ENCODE measurements around the gene RIT1.
"Not testable (repeated sequence)": the region's sequence is repeated elsewhere in the genome, so short reads cannot be mapped to it uniquely, and the experiment has no call there.

The RIT1 gene

DNA sequence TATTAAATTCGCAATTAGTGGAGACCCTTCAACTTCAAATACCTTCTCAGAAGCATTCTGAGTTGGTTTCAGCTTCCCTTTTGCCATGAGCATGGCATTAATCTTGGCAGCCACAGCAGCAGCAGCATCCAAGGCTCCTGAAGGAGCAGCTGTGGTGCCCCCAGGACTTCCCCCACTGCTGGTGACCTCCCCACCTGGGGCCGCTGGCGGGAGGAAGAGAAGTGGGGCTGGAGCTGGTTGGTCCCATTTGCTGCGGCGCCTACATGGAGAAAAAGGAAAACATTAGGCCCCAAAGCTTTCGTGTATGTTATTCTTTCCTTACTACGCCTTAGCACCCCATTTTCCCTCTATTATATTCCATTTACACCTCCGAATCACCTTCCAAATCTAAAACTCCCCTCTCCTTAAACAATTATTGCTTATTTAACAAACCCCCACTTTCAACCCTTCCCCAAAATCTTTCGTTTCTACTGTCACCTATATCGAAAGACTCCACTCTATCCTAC is 22.5 kb upstream of the RIT1 start:
- DNase-seq = no peak

DNA sequence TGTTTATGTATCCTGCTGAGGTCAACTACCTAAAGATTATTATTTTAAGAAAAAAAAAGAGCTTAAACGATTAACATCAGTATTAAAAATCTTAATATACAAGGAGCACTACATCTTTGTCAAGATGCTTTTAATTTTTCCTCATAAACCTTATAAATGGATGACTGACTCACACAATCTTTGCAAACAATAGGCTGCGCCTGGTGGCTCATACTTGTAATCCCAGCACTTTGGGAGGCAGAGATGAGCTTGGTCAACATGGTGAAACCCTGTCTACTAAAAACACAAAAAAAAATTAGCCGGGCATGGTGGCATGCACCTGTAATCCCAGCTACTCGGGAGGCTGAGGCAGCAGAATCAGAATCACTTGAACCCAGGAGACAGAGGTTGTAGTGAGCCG is 21.3 kb upstream of the RIT1 start:
- DNase-seq = no peak

DNA sequence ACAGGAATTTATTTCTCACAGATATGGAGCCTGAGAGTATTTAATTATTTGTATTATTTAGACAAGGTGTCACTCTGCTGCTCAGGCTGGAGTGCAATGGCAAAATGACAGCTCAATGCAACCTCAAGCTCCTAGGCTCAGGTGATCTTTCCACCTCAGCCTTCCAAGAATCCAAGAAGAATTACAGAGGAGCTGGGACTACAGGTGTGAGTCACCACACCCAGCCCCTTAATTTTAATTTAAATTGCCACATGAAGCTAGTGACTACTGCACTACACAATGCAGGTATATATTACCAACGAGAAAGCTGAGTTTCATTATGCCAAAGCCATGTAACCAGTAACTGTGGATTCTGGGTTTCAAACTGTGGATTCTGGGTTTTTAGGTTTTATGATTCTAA is 20.9 kb upstream of the RIT1 start:
- no peak for DNase-seq

DNA sequence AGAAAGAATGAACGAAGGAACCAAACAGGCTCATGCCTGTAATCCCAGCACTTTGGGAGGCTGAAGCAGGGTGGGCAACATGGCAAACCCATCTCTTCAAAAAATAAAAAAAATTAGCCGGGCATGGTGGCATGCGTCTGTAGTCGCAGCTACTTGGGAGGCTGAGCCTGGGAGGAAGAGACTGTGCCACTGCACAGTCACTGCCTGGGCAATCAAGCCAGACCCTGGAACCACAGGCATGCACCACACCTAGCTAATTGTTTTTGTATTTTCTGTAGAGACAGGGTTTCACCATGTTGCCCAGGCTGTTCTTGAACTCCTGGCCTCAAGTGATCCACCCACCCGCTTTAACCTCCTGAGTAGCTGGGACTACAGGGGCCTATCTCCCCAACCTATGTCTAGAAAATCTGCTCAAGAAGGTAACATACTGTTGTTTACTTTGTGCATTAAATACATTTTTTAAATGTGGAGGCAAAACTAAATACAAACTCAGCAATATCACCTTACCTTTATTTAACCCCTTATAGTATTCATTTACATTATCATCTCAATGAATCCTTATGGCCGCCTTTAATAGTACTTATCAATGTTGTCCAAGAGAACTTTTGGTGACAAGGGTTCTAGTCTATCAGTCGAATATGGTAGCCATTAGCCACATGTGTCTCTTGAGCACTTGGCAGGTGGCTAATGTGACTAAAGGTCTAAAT is 20.3 kb upstream of the RIT1 start:
- no peak for DNase-seq

DNA sequence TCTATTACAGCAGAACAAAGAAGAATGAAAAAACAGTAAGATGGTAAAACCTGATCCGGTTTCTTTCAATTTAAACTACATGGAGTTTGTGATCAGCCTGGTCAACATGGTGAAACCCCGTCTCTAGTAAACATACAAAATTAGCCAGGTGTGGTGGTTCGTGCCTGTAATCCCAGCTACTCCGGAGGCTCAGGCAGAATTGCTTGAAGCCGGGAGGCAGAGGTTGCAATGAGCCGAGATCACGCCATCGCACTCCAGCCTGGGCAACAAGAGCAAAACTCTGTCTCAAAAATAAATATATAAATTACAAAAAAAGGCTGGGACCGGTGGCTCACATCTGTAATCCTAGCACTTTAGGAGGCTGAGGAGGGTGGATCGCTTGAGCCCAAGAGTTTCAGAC is 19.6 kb upstream of the RIT1 start:
- DNase-seq = not testable (repeated sequence)

DNA sequence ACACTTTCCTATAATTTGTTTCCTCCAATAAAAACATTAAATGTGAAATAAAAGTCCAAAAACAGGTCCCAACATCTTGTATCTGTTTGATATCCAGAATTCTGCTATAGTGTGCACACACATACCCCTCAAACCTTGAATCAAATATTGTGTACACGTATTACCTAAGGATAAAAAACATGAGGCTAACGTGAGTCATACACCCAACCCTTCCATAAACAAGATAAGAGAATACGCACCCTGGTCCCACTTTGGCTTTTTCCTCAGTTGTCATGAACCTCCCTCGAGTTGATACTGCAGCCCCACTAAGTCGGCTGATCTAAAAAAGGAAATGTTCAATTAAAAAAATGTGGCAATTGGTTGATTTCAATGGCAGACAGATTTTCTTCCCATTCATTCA is 17.9 kb upstream of the RIT1 start:
- no peak for DNase-seq

DNA sequence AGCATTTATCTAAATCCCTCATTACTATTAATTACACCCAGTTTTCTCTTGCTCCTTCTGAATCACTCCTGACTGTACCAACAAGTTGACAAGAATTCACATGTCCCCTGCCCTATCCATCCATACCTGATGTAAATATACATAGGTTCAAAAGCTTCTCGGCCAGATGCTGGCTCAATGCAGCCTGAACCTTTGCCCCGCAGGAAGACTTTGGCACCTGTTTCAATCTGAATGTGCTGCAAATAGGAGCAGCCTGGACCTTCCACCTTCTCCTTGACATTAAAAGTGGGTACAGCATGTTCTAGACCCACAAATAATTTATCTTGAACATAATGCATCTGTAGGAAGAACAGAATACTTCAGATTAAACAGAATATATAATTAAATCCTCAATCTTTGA is 14.4 kb upstream of the RIT1 start:
- no peak for DNase-seq

DNA sequence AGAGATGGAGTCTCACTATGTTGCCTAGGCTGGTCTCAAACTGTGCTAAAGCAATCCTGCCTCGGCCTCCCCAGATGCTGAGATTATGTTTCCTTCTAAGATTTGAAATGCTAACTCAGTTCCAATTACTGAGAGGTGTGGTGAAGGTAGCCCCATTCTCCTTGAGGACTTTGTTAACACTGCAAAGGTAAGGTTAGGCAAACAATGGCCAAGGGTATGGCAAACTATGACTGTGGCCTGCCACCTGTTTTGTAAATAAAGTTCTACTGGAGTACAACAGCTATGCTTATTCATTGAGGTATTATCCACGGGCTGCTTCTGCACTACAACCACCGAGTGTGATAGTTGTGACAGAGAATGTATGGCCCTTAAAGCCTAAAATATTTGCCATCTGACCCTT is 9.6 kb upstream of the RIT1 start:
- DNase-seq = no peak

DNA sequence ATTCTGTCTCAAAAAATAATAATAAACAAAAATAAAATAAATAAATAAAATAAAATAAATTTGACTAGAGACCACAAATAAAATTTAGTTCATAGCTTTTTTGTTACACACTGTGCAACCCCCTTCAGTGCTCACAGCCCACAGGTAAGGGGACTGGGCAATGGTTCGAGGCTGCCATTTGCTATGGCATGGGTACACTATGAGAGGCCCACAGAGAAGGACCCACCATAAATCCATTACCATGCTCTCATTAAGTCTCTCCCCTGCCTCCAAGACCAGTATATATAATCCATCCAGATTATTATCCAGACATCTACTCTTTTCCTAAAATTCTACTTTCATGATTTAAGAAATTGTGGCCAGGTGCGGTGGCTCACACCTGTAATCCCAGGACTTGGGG is 8.7 kb upstream of the RIT1 start:
- no peak for DNase-seq

DNA sequence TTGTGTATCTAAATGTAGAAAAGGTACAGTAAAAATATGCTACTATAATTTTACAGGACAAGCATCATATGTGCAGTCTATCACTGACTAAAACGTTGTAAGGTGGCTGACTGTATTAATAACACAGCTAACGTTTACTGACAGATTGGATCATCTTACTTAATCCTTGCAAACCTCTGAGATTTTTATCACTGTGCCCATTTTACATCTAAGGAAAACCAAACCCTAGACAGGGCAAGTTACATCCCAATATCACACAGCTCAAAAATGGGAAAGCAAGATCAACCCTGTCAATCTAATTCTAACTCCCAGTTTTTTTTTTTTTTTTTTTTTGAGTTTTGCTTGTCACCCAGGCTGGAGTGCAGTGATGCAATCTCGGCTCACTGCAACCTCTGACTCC is 7.5 kb upstream of the RIT1 start:
- DNase-seq = no peak

DNA sequence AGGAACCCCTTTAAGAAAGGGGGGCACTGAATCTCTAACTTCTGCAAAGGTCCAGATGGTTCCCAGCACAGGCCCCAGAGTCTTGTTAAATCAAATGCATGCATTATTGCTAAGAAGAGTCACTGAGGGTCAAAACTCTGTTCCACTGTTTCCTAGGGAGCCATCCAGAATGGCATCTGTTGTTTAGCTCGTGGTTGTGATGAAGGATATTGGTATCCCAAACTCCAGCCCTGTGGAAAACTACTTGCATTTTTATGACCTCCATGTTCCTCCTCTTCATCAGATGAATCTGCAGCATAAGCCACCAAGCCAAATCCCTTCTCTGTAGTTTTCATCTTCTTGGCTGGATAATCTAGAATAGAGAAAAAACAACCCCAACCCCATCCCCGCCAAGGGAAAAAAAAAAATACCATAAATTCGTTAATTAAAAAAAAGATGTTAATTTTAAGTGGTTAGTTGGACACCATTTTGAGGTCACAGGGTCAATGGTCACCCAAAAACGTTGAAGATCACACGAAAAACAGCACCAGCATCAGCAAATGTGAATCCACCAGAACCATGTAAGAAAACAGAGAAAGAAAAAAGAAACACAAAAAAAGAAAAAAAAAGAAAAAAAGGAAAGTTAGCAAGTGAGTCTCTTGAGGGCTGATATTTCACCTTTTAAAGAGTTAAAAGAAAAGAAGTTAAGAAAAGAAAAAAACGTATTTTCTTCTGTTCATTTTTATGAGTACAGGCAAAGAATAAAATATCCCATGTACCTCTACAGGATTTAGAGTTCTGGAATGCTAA is 3.0 kb upstream of the RIT1 start:
- DNase-seq = peak; percentile 57

DNA sequence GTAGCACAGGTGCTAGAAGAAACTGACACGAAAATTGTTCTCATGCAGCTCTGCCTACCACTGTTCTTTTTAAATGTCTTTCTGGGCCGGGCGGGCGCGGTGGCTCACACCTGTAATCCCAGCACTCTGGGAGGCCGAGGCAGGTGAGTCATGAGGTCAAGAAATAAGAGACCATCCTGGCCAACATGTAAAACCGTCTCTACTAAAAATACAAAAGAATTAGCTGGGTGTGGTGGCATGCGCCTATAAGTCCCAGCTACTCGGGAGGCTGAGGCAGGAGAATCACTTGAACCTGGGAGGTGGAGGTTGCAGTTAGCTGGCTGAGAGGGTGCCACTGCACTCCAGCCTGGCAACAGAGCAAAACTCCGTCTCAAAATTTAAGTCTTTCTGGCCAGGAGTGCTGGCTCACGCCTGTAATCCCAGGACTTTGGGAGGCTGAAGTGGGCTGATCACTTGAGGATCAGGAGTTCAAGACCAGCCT is 947 bp upstream of the RIT1 start:
- no peak for DNase-seq

DNA sequence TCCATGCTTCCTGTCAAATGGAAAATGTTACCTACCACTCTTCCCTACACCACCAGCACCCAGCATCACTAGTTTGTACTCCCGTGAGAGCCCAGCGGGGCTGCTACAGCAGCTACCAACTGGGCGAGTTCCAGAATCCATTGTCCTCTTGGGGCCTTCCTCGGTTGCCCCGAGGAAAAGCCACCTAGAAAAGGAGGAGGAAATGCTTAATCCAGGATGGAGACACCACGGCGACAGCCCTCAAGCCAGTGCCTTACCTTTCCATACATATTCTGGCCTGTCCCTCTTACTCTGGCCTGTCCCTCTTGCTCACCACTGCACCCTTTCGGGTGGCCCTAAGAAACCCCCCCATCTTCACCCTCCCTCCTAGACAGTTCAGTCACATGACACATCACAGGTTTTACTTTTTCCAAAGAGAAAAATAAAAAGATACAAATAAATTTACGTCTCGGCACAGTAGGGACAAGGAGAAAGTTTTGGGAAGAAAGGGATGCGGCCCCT is 478 bp downstream of the RIT1 start:
- peak; percentile 24 for DNase-seq

DNA sequence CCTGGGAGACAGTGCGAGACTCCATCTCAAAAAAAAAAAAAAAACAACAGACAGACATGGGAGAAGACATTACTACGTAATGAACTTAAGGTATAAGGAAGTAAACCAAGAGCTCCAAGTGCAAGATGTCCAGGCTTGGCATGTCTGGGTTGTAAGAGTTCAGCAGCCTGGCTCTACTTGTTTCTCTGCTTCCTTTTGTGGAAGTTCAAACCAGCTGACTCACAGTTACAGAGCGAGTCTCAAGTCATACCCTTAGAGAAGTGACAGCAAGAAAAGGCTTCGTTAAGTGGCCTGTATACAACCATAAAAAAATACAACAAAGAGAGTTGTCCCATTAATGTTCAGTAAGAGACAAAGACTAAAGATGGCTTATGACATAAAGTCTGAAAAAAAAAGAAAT is 1.3 kb downstream of the RIT1 start:
- DNase-seq = peak; percentile 27

DNA sequence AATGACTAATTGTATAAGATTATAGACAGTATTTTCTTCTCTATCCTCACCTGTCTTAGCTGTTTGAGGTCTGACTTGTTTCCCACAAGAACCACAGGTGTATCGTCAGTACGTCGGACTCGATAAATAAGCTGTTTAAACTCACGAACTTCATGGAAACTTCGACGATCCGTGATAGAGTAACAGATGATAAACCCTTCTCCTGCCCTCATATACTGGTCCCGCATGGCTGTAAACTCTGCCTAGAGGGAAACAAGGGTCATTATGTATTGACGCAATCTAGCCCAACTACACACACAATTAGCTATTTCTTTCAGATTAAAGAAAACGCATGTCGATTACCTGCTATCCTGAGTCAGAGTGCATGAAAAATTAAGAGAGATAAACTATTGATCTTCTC is 6.9 kb downstream of the RIT1 start:
- DNase-seq = no peak

DNA sequence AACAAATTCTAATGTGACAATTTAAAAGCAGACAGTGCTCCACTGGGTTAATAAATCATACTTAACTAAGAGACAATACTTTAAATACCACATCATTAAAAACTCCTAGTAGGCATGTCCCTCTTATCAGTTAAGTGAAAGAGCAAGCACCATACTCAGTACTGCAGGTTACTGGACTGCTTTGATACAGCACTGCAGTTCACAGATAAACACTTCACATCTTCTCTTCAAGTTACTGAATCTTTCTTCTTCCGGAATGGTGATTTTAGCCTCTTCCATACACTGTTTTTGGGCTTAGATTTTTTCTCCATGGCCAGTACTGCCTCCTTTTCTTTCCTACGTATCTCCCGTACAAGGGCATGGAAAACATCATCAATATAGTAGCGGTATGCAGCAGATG is 11.0 kb downstream of the RIT1 start:
- DNase-seq = no peak

DNA sequence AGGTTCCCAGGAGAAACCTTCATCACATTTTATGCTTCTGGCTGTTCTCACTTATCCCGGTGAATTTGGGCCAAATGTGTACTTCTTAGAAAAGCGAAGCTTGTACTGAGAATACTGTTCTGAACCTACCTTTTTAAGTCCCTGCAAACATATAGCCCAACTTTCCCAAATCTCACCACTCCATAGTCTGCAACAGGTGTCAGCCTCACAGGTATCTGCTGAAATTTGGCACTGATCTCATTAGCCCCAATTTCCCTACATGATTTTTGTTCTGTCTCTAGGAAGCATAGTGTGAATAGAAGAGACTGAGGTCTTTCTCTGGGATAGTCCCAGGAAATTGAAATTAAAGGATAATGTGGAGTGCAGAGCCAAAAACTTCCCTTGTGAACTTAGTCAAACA is 11.5 kb downstream of the RIT1 start:
- DNase-seq = no peak

DNA sequence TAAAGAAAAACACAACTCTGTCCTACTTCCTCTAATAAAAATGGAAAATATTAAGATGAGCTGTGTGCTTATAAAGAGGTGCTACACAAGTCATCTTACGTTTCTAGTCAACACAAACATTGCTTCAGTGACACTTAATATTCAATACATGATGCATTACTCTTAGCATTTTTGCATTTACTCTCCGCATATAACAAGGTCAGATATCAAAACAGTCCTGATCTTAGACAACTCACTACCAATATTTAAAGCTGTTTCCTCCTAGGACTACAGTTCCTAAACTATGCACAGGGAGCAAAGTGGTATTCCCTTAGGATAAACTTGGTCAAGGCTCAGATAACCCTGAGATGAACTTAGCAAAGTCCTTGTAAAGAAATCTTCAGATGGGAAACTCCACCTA is 12.3 kb downstream of the RIT1 start:
- DNase-seq = no peak

DNA sequence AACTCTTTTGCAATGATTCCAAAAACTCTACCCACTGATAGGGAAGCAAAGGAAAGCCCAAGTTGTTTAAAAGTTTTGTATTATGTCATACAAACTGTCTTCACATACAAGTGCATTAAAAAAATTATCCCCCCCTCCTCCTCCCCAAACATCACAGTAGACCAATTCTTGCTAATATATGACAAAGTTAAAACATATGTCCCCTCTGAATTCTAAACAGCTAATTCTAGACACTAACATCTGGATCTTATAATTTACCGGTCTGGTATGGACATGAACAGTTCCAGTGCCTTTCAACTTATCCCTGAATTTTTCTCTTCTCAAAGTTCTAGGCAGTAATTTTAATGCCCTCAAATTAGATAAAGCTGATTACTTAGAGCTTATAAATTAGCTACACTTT is 13.4 kb downstream of the RIT1 start:
- peak; percentile 30 for DNase-seq

DNA sequence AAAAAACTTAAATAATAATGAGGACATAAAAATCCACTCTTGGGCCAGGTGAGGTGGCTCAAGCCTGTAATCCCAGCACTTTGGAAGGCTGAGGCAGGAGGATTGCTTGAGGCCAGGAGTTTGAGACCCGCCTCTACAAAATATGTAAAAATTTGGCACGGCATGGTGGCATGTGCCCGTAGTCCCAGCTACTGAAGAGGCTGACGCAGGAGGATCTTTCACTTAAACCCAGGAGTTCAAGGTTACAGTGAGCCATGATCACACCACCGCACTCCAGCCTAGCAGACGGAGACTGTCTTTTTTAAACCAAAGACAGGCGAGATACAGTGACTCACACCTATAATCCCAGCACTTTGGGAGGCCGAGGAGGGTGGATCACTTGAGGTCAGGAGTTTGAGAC is 14.7 kb downstream of the RIT1 start:
- not testable (repeated sequence) for DNase-seq

DNA sequence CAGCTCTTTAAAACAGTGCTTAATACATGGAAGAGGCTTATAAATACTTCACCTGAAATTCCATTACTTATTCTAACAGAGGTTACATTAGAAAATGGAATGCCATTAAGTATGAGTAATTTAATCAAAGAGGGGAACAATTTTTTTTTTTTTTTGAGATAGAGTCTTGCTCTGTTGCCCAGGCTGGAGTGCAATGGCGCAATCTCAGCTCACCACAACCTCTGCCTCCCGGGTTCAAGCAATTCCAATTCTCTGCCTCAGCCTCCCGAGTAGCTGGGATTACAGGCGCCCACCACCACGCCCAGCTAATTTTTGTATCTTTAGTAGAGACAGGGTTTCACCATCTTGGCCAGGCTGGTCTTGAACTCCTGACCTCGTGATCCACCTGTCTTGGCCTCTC is 15.5 kb downstream of the RIT1 start:
- not testable (repeated sequence) for DNase-seq

DNA sequence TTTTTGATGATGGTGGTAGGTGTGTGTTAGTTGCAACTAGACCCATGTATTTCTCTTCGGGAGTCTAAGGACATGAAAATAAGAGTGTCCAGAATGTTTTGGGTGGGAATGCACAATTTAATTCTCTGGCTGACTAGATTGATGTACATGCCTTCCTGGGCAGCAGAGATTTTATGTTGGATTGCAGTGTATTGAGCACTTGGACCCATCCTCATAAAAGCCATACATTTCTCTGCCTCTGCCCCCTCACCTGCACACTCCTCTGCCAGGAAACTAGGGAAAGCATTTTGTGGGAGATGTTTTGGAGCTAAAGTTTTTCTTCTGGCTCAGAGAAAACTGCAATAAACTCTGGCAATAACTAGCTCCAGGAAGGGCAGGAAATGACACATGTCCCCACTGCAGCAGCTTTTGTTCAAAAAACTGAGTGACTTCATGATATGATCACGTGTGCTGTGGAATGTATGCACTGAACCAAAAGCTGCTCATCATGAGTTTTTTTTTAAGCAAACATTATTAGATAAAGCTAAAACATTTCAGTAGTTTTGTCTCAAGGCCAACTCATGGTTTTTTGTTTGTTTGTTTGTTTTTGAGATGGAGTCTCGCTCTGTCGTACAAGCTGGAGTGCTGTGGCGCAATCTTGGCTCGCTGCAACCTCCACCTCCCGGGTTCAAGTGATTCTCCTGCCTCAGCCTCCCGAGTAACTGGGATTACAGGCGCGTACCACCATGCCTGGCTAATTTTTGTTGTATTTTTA is 17.6 kb downstream of the RIT1 start:
- peak; percentile 92 for DNase-seq

DNA sequence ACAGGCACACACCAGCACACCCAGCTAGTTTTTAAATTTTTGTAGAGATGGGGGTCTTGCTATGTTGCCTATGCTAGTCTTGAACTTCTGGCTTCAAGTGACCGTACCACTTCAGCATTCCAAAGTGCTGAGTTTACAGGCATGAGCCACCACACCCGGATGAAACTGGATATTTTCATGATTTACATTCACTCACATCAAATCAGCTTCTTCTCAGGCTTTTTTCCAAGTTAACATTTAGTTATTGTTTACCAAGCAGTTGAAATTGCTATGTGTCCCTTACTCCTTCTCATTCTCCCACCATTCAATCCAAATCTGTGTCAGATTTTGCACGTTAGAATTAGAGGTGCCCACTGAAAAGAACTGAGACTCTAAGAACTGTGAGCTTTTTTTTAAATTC is 18.4 kb downstream of the RIT1 start:
- DNase-seq = peak; percentile 80

All from fibroblast of skin of right quadriceps (primary cell).